Measurements from ENCODE around the gene PCP2.

PCP2 gene

DNA sequence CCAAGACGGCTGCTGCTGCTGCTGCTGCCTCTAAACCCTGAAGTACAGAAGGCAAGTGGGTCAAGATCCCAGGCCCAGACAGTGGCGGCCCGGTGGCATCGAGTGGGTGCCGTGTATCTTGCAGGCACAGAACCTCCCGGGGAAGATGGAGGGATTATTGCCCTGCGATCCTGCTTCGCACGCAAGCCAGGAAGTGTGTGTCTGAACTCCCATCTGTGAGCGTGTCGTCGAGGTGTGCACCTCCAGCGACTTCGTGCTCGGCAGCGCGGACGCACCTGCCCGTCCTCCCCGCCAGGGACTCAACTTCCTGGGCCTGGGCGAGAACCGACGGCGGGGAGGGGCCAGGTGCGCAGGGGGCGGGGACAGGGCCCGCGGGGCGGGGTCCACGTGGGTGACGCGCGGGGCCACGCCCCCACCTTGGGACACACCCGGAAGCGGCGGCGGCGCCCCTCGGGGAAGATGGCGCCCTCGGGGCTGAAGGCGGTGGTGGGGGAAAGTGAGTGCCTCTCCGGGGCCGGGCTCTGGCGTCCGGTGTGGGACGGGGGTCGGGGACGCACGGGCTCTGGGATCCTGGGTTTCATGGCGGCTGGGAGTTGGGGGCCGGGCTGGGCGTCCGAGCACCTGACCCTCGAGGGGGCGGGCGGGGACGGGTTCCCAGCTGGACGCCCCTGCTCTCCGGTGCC, 3.3 kb upstream of the PCP2 start, which contains the start of gene STXBP2:
Gene STXBP2 (plus strand): TSS at position 420 of the 683 bp plus-strand sequence. CDS start 40 bp downstream, at position 460.
- no peak for TF ChIP-seq CTCF (IDR thresholded peaks at IDR 0.05; ENCODE audit: low read depth, low read length)
- no peak for DNase-seq (ENCODE audit: extremely low read depth, low read depth)

- TF ChIP-seq CTCF (IDR thresholded peaks at IDR 0.05; ENCODE audit: low read depth, low read length): no peak
- DNase-seq (ENCODE audit: extremely low read depth, low read depth): no peak
Measured at GRCh38 chr19:7636317-7636690, 2.8 kb upstream of the PCP2 start.

- TF ChIP-seq CTCF (IDR thresholded peaks at IDR 0.05; ENCODE audit: low read depth, low read length): no peak
- DNase-seq (ENCODE audit: extremely low read depth, low read depth): no peak
Measured at GRCh38 chr19:7635670-7636069, 2.2 kb upstream of the PCP2 start.

DNA sequence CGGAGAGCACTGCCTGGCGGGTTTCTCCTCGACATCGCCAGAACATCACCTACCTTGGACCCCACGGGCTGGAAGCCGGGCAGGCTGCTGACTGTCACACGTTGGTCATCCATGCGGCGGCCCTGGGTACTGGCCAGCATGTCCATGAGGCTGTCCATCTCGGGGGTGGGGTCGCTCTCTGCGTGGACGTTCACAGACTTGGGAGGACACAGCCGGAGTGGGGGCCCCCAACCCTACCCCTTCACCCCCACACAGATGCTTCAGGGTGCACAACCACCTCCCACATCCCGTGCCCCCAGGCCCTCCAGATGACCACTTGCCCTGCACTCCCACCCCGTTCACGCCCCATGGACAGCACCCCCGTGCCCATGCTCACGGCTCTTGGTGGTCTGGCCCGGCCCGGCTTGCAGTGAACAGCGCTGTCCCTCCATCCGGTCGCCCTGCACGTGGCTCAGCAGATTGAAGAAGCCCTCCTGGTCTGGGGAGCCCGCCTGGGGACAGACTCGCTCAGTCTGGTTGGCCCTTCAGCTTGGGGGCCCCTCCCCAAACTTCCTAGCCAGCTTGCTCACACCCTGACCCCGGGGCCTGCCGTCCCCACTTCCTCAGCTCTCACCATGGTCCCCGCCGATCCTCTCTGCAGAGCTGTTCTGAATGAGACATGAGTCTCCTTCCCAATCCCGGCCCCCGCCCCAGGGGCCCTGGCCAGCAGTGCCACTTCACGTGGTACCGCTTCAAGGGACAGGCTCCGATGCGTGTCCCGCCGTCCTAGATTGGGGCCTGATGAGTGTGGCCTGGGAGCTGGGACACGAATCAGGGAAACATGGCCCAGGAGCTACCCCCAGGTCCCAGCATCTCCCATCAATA, 947 bp downstream of the PCP2 start:
- DNase-seq (ENCODE audit: extremely low read depth, low read depth): no peak
- TF ChIP-seq CTCF (IDR thresholded peaks at IDR 0.05; ENCODE audit: low read depth, low read length): no peak

- TF ChIP-seq CTCF (IDR thresholded peaks at IDR 0.05; ENCODE audit: low read depth, low read length): no peak
- no peak for DNase-seq (ENCODE audit: extremely low read depth, low read depth)
Measured at GRCh38 chr19:7631577-7631976, 1.9 kb downstream of the PCP2 start.

DNA sequence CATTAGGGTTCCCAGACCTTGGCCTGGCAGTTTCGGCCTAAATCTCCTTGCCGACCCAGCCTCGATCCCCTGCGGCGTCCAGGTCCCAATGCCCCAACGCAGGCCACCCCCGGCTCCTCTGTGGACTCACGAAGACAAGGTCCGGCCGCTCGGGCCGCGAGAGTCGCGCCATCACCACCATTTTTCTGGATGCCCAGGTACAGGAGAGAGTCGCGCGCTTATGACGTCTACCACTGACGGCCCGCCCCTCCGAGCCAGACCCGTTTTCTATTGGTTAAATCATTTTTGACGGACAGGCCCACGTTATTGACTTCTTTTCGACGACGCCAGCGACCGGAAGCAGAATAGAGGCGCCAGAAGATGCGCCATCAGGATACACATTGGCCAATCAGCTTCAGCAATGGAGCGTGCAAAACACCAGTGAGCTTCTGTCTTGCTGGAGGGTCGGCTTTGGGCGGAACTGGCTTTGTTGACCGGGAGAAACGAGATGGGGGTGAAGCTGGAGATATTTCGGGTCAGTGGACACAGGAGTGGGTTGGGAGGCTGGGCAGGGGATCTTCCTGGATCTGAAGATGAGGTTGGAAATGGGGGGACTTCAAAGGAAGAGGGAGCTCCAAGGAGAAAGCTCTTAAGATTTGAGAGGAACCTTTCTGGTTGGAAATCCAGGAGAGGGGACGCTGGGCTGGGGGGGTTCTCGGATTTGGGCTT, 4.0 kb downstream of the PCP2 start, which contains the start of the genes PET100 and XAB2:
Gene PET100 (plus strand): TSS at position 447 of the 708 bp plus-strand sequence. CDS start 41 bp downstream, at position 488.
Gene XAB2 (minus strand): TSS at position 199 of the 708 bp plus-strand sequence. CDS start 18 bp downstream, at position 181.
- DNase-seq (ENCODE audit: extremely low read depth, low read depth): peak; percentile 97
- no peak for TF ChIP-seq CTCF (IDR thresholded peaks at IDR 0.05; ENCODE audit: low read depth, low read length)
